ENCODE data around the gene PDE5A. TPM values are rescaled to one million over a fixed set of nuclear protein-coding genes. Genes with fewer than 3 reads are reported as not detected.

The PDE5A gene
- polyA plus RNA-seq, 3 donors: 0.80 to 0.82 TPM; not detected in 1

DNA sequence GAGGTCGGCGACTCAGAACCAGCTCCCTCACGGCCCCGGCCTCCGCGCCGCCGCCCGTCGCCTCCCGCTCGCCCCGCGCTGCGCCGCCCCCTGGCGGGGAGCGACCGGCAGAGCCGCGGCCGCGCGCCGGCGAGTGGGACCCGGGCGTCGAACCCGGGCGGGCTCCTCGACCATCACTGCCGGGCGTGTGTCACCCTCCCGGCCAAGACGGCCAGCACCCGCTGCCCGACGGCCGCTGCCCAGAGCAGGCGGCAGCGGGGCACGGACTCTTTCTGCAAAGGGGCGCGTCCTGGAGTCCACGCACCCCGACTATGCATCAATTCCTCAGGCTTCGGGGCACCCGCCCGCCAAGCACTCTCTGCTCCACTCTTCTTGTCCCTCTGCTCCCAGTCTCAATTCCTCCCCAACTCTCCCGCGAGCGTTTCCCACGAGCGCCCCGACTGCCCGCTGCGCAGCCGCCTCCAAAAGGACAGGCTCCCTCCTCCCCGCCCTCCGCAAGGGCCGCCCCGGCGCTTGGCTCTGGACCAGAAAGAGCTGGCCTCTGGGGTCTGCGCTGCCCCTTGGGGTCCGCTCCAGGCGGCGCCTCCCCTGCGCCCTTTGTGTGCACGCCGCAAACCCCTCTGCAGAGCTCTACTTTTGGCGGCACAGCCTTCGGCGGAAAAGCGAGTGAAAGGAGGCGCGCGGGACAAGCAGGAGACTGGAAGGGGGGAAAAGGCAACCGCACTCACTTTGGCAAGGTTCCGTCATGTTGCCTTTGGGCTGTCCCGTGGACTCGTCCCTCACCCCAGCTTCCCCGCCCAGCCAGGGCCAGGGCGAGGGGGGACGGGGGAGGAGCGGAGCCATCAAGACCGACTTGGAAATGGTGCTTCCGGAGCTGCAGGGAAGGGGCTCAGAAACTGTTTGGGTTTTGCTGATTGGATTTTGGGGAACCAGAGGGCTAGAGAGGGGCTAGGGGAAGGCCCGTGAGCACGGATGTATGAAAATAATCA, 1.0 kb downstream of the PDE5A start:
- peaks cover 52 to 66% of the 10 kb centered on the region in 2 donors for H3K27me3 ChIP-seq (ENCODE audit: control insufficient read depth in 2 of 2, insufficient read depth in 2 of 2, low read length in 2 of 2)
- H3K9ac ChIP-seq (ENCODE audit: insufficient read depth, low read length, poor library complexity, severe bottlenecking): peak overlapping the region; percentile 28
- no peak overlapping the region for H3K27ac ChIP-seq (ENCODE audit: low read depth in 1 of 2, low read length in 2 of 2)
- Mint-ChIP-seq H3K27ac (no peak overlapping the region), H3K9me3 (peaks cover 0 to 9% (median 6%) of the 10 kb centered on the region in 7 donors), H3K4me3 (peak overlapping the region; percentile 81 to 98), H3K27me3 (ENCODE audit: low read depth in 3 of 3) (peaks cover 48 to 73% (median 53%) of the 10 kb centered on the region in 3 donors), H3K4me1 (peaks cover 22% of the 10 kb centered on the region), H3K36me3 (peaks cover 6 to 7% of the 10 kb centered on the region in 2 donors)
- intact Hi-C loops (cut with micrococcal nuclease): loop anchor here in 1 of 2 donors (10.0 kb wide), 1 partner anchor 653 kb away; no protein-coding TSS in a partner anchor
- peak overlapping the region; percentile 92 for H3K4me2 ChIP-seq (replicated peaks; ENCODE audit: extremely low read depth, low read length, poor library complexity, severe bottlenecking)
- H3K4me1 ChIP-seq (ENCODE audit: control insufficient read depth in 1 of 2, insufficient read depth in 2 of 2, low read length in 2 of 2): peaks cover 25 to 30% of the 10 kb centered on the region in 2 donors
- no peaks in the 10 kb centered on the region for H3K9me3 ChIP-seq (replicated peaks in 1 of 2; ENCODE audit: control insufficient read depth in 1 of 2, insufficient read depth in 1 of 2, low read length in 2 of 2)
- no peaks in the 10 kb centered on the region for H3K36me3 ChIP-seq (replicated peaks in 1 of 2; ENCODE audit: control insufficient read depth in 1 of 2, insufficient read depth in 2 of 2, low read length in 2 of 2)
- TF ChIP-seq, protein P1, sequence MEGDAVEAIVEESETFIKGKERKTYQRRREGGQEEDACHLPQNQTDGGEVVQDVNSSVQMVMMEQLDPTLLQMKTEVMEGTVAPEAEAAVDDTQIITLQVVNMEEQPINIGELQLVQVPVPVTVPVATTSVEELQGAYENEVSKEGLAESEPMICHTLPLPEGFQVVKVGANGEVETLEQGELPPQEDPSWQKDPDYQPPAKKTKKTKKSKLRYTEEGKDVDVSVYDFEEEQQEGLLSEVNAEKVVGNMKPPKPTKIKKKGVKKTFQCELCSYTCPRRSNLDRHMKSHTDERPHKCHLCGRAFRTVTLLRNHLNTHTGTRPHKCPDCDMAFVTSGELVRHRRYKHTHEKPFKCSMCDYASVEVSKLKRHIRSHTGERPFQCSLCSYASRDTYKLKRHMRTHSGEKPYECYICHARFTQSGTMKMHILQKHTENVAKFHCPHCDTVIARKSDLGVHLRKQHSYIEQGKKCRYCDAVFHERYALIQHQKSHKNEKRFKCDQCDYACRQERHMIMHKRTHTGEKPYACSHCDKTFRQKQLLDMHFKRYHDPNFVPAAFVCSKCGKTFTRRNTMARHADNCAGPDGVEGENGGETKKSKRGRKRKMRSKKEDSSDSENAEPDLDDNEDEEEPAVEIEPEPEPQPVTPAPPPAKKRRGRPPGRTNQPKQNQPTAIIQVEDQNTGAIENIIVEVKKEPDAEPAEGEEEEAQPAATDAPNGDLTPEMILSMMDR (IDR thresholded peaks at IDR 0.05): peak; percentile 75
- under 1% methylated on average over 86 of the region's 90 CpGs for WGBS (ENCODE audit: insufficient coverage)
- peak in 2 of 3 donors; percentile 8 to 19 for DNase-seq
- no peaks in the 10 kb centered on the region for H4K20me1 ChIP-seq (ENCODE audit: insufficient read depth, low read length)
- peak overlapping the region; percentile 44 to 82 (median 56) for H3K4me3 ChIP-seq (replicated peaks in 1 of 3; ENCODE audit: low read depth in 2 of 3, low read length in 3 of 3)
- H3K79me2 ChIP-seq (ENCODE audit: insufficient read depth, low read length): no peaks in the 10 kb centered on the region
- peak overlapping the region; percentile 90 for H2AFZ ChIP-seq (ENCODE audit: insufficient read depth, low read depth, low read length, poor library complexity, severe bottlenecking)

DNA sequence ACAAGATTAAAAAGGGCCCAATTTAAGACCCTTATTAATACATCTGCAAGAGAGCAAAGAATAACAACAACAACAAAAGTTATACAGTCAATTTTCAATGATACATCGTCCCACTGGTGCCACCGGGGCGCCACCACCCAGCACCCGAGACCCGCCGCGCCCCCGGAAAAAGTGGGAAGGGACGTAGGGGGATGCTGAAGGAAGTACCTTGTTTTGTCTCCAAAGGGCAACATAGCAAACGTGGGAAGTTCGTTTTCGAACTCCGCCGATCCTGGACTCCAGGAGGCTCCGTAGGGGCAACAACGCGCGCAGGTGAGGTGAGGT, 1.7 kb downstream of the PDE5A start:
- H3K27me3 Mint-ChIP-seq (ENCODE audit: low read depth in 3 of 3): peaks cover 46 to 69% (median 51%) of the 10 kb centered on the region in 3 donors
- no peak overlapping the region for H3K27ac ChIP-seq (ENCODE audit: low read depth in 1 of 2, low read length in 2 of 2)
- no peaks in the 10 kb centered on the region for H3K79me2 ChIP-seq (ENCODE audit: insufficient read depth, low read length)
- H3K27ac Mint-ChIP-seq: peak overlapping the region in 1 of 7 donors; percentile 37
- H2AFZ ChIP-seq (ENCODE audit: insufficient read depth, low read depth, low read length, poor library complexity, severe bottlenecking): peak overlapping the region; percentile 90
- TF ChIP-seq, protein P1 (IDR thresholded peaks at IDR 0.05): no peak
- H3K4me3 ChIP-seq (replicated peaks in 1 of 3; ENCODE audit: low read depth in 2 of 3, low read length in 3 of 3): peak overlapping the region in 2 of 3 experiments; percentile 6 to 82
- H3K27me3 ChIP-seq (ENCODE audit: control insufficient read depth in 2 of 2, insufficient read depth in 2 of 2, low read length in 2 of 2): peaks cover 52 to 66% of the 10 kb centered on the region in 2 donors
- peaks cover 6 to 7% of the 10 kb centered on the region in 2 donors for H3K36me3 Mint-ChIP-seq
- H3K4me3 Mint-ChIP-seq: peak overlapping the region; percentile 74 to 88
- no peak for DNase-seq
- H3K9me3 Mint-ChIP-seq: peaks cover 0 to 9% (median 6%) of the 10 kb centered on the region in 7 donors
- H3K4me1 Mint-ChIP-seq: peaks cover 22% of the 10 kb centered on the region
- H3K9ac ChIP-seq (ENCODE audit: insufficient read depth, low read length, poor library complexity, severe bottlenecking): no peak overlapping the region
- intact Hi-C loops (cut with micrococcal nuclease): loop anchor here in 1 of 2 donors (10.0 kb wide), 1 partner anchor 652 kb away; no protein-coding TSS in a partner anchor
- H3K4me1 ChIP-seq (ENCODE audit: control insufficient read depth in 1 of 2, insufficient read depth in 2 of 2, low read length in 2 of 2): peaks cover 25 to 30% of the 10 kb centered on the region in 2 donors
- no peaks in the 10 kb centered on the region for H3K9me3 ChIP-seq (replicated peaks in 1 of 2; ENCODE audit: control insufficient read depth in 1 of 2, insufficient read depth in 1 of 2, low read length in 2 of 2)
- no peaks in the 10 kb centered on the region for H3K36me3 ChIP-seq (replicated peaks in 1 of 2; ENCODE audit: control insufficient read depth in 1 of 2, insufficient read depth in 2 of 2, low read length in 2 of 2)
- peak overlapping the region; percentile 92 for H3K4me2 ChIP-seq (replicated peaks; ENCODE audit: extremely low read depth, low read length, poor library complexity, severe bottlenecking)
- no peaks in the 10 kb centered on the region for H4K20me1 ChIP-seq (ENCODE audit: insufficient read depth, low read length)
- 2% methylated on average over 17 of the region's 18 CpGs for WGBS (ENCODE audit: insufficient coverage)

Data from CD14-positive monocyte (primary cell).